RKO (cell line): ENCODE results near the gene P4HB.

Experiments used
- DNase-seq: peaks from one replicate; pipeline ENCODE4 v3.0.0-alpha.2; 2016; ENCODE audit warnings: low spot score

The P4HB gene

DNA sequence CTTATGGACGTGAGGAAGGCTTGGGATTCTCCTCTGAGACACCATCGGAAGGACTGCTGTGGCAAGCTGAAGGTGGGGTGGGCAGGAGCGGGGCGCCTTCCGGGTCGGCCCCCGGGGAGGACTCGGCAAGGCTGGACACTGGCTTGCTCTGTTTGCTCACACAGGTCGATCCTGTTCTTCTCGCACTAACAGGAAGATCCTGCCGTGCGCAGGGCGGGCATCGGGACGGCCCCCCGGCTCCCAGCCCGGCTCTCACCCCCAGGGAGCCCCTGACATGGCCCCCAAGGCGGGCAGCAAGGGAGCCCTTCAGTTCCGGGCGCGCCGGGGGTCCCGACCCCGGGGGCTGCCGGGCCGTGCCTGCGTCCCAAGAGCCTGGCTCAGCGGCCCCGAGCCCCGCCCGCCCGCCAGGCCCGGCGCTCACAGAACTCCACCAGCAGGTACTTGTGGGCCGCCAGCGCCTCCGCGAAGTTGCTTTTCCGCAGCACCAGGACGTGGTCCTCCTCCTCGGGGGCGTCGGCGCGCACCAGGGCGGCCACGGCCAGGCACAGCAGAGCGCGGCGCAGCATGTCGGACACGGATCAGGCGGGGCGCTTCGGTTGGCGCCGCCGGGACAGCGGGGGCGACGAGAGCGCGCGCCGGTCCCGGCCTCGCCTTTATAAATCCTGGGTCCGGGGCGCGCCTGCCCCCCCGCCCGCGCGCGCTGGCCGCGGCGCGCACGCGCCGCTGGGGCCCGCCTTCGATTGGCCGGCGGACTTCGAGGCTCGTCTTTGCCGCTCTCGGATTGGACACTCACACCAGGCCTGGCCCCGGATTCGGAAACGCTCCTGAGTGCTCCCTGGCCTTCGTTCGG lies at the start of gene P4HB:
Gene P4HB (minus strand): TSS at position 630 of the 850 bp plus-strand sequence. CDS start 64 bp downstream, at position 566.
- DNase-seq = no peak

GRCh38 chr17:81909231-81909630 lies 48.9 kb upstream of the P4HB start:
- DNase-seq = no peak

GRCh38 chr17:81908793-81909192 lies 48.5 kb upstream of the P4HB start:
- DNase-seq = no peak

- no peak for DNase-seq
Observed at GRCh38 chr17:81907219-81908145, 47.1 kb upstream of the P4HB start.

- no peak for DNase-seq
Observed at GRCh38 chr17:81906476-81907218, 46.3 kb upstream of the P4HB start.

- DNase-seq = no peak
Observed at GRCh38 chr17:81905993-81906392, 45.7 kb upstream of the P4HB start.

- no peak for DNase-seq
Observed at GRCh38 chr17:81905424-81905875, 45.1 kb upstream of the P4HB start.

- no peak for DNase-seq
Observed at GRCh38 chr17:81904600-81905423, 44.5 kb upstream of the P4HB start.

DNA sequence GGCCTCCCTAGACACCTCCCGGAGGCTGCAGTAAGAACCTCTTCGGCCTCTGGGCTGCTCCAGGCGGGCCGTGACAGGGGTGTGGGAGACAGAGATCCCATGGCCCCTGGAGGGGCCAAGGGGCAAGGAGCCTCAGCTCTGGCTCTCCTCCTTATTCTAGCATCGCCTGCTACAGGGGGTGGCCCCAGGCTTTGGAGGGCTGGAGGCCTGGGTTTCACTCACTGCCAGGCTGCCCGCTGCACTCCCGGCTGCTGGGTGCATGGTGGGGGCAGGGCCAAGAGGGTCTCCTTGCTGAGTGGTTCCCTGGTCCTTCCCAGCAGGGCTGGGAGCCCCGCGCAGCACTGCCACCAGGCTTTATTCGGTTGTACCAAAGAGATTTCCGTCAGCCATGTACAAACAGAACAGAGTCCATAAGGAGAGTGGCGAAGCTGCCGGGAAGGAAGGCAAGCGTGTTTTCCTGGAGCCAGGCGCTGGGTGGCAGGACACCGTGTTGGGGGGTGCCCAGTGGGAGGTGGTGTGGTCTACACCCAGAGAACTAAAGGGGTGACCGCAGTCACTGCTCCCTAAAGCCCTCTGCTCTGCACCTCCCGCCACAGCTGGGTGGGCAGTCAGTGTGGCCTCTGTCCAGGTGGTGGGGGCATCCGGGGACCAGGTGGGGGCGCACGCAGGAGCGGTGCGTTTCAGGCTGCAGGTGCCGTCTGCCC lies 43.7 kb upstream of the P4HB start:
- no peak for DNase-seq

GRCh38 chr17:81903415-81903831 lies 43.1 kb upstream of the P4HB start:
- DNase-seq = no peak

DNA sequence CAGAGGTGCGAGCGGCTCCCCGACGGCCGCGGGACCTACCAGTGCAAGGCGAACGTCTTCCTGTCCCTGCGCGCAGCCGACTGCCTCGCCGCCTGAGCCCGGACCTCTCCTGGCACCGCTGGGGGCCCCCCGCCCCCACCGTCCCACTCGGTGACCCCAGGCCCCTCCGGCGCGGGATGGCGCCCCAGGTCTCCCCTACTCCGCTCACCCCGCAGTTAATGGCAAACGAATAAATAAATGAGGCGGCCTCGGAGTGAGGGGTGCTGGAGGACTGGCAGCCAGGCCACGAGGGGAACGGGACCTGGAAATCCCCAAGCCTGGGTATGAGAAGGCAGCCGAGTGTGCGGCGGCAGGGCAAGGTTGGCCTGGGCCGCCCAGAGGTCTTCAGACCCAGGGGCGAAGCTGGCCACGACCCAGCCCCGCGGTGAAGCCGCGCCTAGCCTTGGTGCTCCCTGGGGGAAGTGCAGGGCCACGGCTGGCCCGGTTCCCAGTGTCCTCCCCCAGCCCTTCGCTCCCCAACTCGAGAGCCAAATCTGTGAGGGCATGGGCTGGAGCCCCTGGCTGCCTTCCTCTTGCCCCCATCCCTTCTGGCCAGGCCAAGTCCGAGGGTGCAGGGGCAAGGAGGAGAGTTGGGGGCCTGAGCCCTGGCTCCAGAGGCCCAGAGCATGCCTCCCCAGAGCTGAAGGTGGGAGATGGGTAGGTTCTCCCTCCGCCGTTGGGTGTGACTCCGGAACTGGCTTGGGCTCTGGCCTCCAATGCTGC lies 42.5 kb upstream of the P4HB start:
- DNase-seq = no peak

GRCh38 chr17:81902023-81902652 lies 41.8 kb upstream of the P4HB start, which contains the start of gene NPB:
Gene NPB, plus strand, starts transcription at chr17:81902238. Its CDS starts 40 bp downstream, at chr17:81902278.
- no peak for DNase-seq

DNA sequence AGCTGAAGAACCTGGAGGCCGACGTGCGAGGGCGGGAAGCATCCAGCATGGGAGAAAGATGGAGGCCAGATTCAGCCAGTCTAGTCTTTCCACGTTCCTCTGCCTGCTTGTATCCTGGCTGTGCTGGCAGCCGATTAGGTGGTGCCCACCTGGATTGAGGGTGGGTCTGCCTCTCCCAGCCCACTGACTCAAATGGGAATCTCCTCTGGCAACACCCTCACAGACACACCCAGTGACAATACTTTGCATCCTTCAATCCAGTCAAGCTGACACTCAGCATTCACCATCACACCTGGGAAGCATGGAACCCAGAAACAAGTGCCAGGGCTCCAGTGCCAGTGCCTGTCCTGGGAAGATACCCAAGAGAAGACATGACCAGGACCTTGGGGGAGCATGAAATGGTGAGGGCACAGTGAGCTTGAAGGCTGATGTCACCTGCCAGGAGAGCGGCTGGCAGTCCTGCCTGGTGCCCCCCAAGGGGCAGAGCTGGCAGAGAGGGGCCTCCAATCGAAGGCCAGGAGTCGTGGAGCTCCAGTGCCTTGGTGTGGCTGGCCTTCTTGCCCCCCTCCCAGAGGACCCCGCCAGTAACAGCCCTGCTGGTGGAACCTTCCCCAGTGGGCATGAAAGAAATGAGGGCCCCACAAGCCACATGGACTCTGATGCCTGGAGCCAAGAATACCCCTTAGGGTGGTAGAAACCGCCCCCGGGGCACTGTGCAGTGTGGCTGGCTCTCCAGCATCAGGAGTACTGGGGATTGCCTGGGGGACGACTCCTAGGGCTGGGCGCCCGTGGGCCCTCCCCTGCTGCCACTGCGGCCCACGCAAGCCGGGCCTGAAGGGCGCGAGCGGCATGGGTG lies 41.1 kb upstream of the P4HB start:
- no peak for DNase-seq

DNA sequence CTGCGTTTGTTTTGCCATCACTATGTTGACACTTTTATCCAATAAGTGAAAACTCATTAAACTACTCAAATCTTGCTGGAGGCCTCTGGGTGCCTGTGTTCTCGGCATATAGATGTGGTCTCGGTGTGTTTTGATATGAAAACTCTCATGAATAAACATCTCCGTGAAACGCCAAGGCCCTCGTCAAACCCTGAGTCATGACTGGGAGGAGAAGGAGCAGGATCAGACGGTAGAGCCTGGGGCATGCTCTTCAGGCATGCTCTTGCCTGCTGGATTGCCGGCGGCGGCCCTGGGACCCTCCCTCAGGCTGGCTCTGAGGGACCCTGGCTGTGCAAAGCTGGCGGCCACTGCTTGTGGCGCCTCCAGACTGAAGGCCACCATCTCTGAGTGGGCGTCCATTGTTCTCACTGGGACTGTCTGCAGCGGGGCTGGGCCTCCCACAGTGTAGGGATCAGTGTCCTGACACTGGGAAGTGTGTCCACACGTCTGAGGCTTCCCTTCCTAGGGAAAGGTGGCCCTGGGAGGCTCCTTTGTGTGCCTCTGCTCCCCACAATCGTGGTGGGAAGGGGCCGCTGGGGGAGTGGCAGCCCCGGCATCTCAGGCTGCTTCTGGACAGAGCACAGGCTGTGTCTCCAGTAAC lies 40.0 kb upstream of the P4HB start:
- DNase-seq = no peak

- DNase-seq = no peak
Observed at GRCh38 chr17:81899514-81900166, 39.3 kb upstream of the P4HB start.

GRCh38 chr17:81898885-81899284 lies 38.5 kb upstream of the P4HB start:
- no peak for DNase-seq
